A549 (cell line): ENCODE results near the gene TOX2.

Experiments
- BHLHE40 ChIP-seq: IDR thresholded peaks from 2 replicates; pipeline ENCODE4 v1.6.1; 2012; ENCODE audit warnings: low read depth, low read length, inconsistent platforms
- CBX8 ChIP-seq: fragments of 200-600 bp; sonication (generic); IDR thresholded peaks from 2 replicates; pipeline ENCODE4 v1.6.1; 2016
- CHD4 ChIP-seq: fragments of 200-600 bp; sonication (generic); IDR thresholded peaks from 2 replicates; pipeline ENCODE4 v1.6.1; 2016; ENCODE audit warnings: antibody characterized with exemption, mild to moderate bottlenecking, borderline replicate concordance
- CTCF ChIP-seq: fragments of >200 bp; sonication (Bioruptor Twin); formaldehyde crosslinking; IDR thresholded peaks from 3 replicates; pipeline ENCODE4 v1.5.1; 2016
- E2F6 ChIP-seq: IDR thresholded peaks from 2 replicates; pipeline ENCODE4 v1.6.1; 2012; ENCODE audit warnings: low read depth, borderline replicate concordance
- PHF8 ChIP-seq: fragments of 200-600 bp; sonication (generic); IDR thresholded peaks from 2 replicates; pipeline ENCODE4 v1.6.1; 2016; ENCODE audit warnings: low read depth, mild to moderate bottlenecking, antibody characterized with exemption, moderate library complexity, borderline replicate concordance
- POLR2A ChIP-seq: IDR thresholded peaks from 2 replicates; pipeline ENCODE4 v1.6.1; 2012; ENCODE audit warnings: mild to moderate bottlenecking, low read length
- RAD21 ChIP-seq, 2 experiments: fragments of >200 bp in 1 of 2; sonication (Bioruptor Twin) in 1 of 2; formaldehyde crosslinking in 1 of 2; IDR thresholded peaks in 1 of 2; conservative IDR thresholded peaks in 1 of 2; 2 replicates in 1 of 2; 3 replicates in 1 of 2; pipeline ENCODE4 v1.6.1; 2012 to 2018; ENCODE audit warnings: inconsistent platforms in 1 of 2
- REST ChIP-seq: fragments of 200-600 bp; sonication (generic); IDR thresholded peaks from 2 replicates; pipeline ENCODE4 v1.6.1; 2016; ENCODE audit warnings: antibody characterized with exemption, mild to moderate bottlenecking, moderate library complexity
- RFX5 ChIP-seq: fragments of 450-650 bp; IDR thresholded peaks from 2 replicates; pipeline ENCODE4 v1.7.1; 2014; ENCODE audit warnings: antibody characterized with exemption, mild to moderate bottlenecking, moderate library complexity

- TF ChIP-seq CHD4 (no peak), CTCF (no peak), RFX5 (no peak), REST (no peak), PHF8 (no peak), POLR2A (no peak), E2F6 (no peak), CBX8 (no peak), BHLHE40 (no peak), RAD21 (conservative IDR thresholded peaks at IDR 0.05 in 1 of 2, IDR thresholded peaks at IDR 0.05 in 1 of 2) (no peak)
Measured at GRCh38 chr20:43910564-43910963, 4.1 kb upstream of the TOX2 start.
